ENCODE data around the gene SMC3.
A peak's percentile ranks its signal among the peaks of the same experiment; 100 is the strongest.

SMC3 gene

GRCh38 chr10:110567201-110568054 lies at the start of gene SMC3:
Gene SMC3 (plus strand): TSS chr10:110567695. CDS start chr10:110567817, 122 bp downstream.
- Mint-ChIP-seq H3K4me3 (peak within 1 kb of the TSS; percentile 97), H3K27me3 (ENCODE audit: low read depth, poor library complexity) (peaks cover 4% of the 10 kb centered on the region), H3K27ac (peak within 1 kb of the TSS; percentile 100), H3K36me3 (ENCODE audit: low read depth) (peaks cover 10% of the 10 kb centered on the region), H3K4me1 (peaks cover 60% of the 10 kb centered on the region), H3K9me3 (no peaks in the 10 kb centered on the region)
- peak; percentile 94 for DNase-seq
- TF ChIP-seq, protein P1, sequence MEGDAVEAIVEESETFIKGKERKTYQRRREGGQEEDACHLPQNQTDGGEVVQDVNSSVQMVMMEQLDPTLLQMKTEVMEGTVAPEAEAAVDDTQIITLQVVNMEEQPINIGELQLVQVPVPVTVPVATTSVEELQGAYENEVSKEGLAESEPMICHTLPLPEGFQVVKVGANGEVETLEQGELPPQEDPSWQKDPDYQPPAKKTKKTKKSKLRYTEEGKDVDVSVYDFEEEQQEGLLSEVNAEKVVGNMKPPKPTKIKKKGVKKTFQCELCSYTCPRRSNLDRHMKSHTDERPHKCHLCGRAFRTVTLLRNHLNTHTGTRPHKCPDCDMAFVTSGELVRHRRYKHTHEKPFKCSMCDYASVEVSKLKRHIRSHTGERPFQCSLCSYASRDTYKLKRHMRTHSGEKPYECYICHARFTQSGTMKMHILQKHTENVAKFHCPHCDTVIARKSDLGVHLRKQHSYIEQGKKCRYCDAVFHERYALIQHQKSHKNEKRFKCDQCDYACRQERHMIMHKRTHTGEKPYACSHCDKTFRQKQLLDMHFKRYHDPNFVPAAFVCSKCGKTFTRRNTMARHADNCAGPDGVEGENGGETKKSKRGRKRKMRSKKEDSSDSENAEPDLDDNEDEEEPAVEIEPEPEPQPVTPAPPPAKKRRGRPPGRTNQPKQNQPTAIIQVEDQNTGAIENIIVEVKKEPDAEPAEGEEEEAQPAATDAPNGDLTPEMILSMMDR (IDR thresholded peaks at IDR 0.05) = no peak

DNA sequence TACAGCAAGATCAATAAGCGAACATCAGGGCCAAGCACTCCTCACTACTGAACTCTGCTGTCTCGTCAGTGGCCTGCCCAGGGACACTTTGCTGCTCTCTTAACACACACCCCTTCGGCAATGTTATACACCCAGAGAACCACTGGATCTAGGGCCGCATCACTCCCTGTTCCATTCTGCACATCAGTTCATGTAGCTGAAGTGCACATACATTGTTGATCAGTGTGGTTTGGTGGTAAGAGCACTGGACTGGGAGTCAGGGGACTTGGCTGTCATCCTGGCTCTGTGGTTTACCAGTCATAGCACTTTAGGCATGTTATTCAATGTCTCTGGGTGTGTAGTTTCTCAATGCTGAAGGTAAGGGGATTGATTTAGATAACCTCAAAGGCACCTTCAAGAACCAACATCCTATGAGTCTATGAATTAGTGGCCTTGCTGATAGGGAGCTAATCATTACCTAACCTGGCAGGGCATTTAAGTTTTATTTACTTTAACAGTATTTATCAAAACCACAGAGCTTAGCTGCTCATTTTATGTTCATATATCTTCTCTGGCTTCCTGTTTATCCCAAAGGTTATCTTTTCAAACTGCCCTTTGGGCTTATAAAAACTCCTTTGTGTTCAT lies 45.0 kb upstream of the SMC3 start:
- DNase-seq = no peak
- peaks cover 3% of the 10 kb centered on the region for H3K27me3 Mint-ChIP-seq (ENCODE audit: low read depth, poor library complexity)

GRCh38 chr10:110523736-110524135 lies 43.8 kb upstream of the SMC3 start:
- no peak overlapping the region for H3K4me3 Mint-ChIP-seq
- TF ChIP-seq, protein P1 (IDR thresholded peaks at IDR 0.05) = no peak
- H3K9me3 Mint-ChIP-seq = no peaks in the 10 kb centered on the region
- DNase-seq = no peak
- H3K27me3 Mint-ChIP-seq (ENCODE audit: low read depth, poor library complexity) = peaks cover 11% of the 10 kb centered on the region
- no peak overlapping the region for H3K27ac Mint-ChIP-seq
- H3K36me3 Mint-ChIP-seq (ENCODE audit: low read depth) = no peaks in the 10 kb centered on the region
- H3K4me1 Mint-ChIP-seq = peaks cover 5% of the 10 kb centered on the region

More for the DNA sequence above, 45.0 kb upstream of the SMC3 start:
- H3K4me1 Mint-ChIP-seq = peaks cover 13% of the 10 kb centered on the region
- H3K4me3 Mint-ChIP-seq = no peak overlapping the region
- TF ChIP-seq, protein P1 (IDR thresholded peaks at IDR 0.05) = no peak
- no peaks in the 10 kb centered on the region for H3K36me3 Mint-ChIP-seq (ENCODE audit: low read depth)
- no peak overlapping the region for H3K27ac Mint-ChIP-seq
- H3K9me3 Mint-ChIP-seq = no peaks in the 10 kb centered on the region

DNA sequence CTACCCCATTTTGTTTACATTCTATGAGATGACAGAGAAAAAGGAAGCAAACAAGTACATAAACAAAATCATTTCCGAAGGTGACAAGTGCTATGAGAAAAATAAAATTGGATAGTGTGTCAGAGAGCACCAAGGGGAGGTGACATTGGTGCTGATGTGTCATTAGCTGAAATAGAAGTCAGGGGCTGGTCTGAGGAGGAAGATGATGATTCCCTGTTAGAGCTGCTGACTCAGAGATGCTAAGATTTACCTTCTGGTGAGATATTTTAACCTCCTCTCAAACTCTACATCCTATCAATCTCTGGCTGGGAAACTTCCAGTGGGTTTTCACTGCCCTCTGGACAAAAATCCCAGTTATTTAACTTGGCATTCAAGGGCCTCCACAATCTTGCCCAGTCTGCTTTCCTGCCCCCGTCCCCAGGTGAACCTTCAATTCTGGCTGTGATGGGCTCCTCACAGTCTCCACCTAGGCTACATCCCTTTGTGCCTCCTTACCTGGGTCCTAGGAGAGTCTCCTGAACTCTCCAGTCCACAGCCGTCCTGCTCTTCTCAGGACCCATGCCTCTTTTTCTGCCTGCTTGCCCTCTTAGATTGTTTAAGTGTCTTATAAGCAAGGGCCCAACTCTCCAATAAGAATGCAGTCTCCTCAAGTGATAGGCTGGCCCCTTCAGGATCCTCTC lies 43.2 kb upstream of the SMC3 start:
- no peaks in the 10 kb centered on the region for H3K36me3 Mint-ChIP-seq (ENCODE audit: low read depth)
- no peak for DNase-seq
- H3K27me3 Mint-ChIP-seq (ENCODE audit: low read depth, poor library complexity) = peaks cover 13% of the 10 kb centered on the region
- no peak overlapping the region for H3K27ac Mint-ChIP-seq
- no peak overlapping the region for H3K4me3 Mint-ChIP-seq
- TF ChIP-seq, protein P1 (IDR thresholded peaks at IDR 0.05) = no peak
- no peaks in the 10 kb centered on the region for H3K9me3 Mint-ChIP-seq
- H3K4me1 Mint-ChIP-seq = peaks cover 5% of the 10 kb centered on the region

DNA sequence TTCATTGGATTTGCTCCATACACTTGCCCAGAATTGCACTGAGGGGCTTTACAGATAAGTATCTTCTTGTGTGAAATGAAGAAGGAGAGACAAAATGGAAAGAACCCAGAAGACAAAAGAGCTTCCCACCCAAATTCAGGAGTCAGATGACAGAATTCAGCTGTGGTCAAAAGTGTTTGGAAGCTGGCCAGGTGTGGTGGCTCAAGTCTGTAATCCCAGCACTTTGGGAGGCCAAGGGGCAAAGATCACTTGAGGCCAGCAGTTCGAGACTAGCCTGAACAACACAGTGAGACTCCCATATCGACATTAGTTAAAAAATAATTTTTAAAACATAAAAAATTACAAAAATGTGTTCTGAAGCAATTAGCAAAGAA lies 42.6 kb upstream of the SMC3 start:
- H3K27ac Mint-ChIP-seq = no peak overlapping the region
- peaks cover 8% of the 10 kb centered on the region for H3K4me1 Mint-ChIP-seq

More for the DNA sequence above, 42.6 kb upstream of the SMC3 start:
- peaks cover 15% of the 10 kb centered on the region for H3K27me3 Mint-ChIP-seq (ENCODE audit: low read depth, poor library complexity)
- DNase-seq = no peak
- no peaks in the 10 kb centered on the region for H3K36me3 Mint-ChIP-seq (ENCODE audit: low read depth)
- no peaks in the 10 kb centered on the region for H3K9me3 Mint-ChIP-seq
- TF ChIP-seq, protein P1 (IDR thresholded peaks at IDR 0.05) = no peak
- no peak overlapping the region for H3K4me3 Mint-ChIP-seq

Measured in nephron progenitor cell (in vitro differentiated cells).